ENCODE measurements around the gene CCDC89. TPM values are rescaled to one million over a fixed set of nuclear protein-coding genes. Genes with fewer than 3 reads are reported as not detected.

The CCDC89 gene
- total and polyA plus RNA-seq, 2 of the 13 experiments (the other 11 are each of a cell fraction or from before 2014, with no cell fraction given): 0.13 to 0.38 TPM

GRCh38 chr11:85664615-85665481 is 21.1 kb downstream of the CCDC89 start, which contains the start of gene CREBZF (continued):
- TF ChIP-seq RFX1 (IDR thresholded peaks at IDR 0.05) (no peak), NCOR1 (IDR thresholded peaks at IDR 0.05; ENCODE audit: borderline replicate concordance, low read length) (no peak; the same call in 1 of the 2 replicates), ATF5 (CRISPR knock-in tag; IDR thresholded peaks at IDR 0.05; ENCODE audit: low read depth) (0 out of 2 replicates have a peak, but pooled peaks have one; percentile 42), ZFP90 (CRISPR knock-in tag; IDR thresholded peaks at IDR 0.05; ENCODE audit: borderline replicate concordance) (peak; percentile 20; the same call in 1 of the 2 replicates), HMGXB4 (CRISPR knock-in tag; IDR thresholded peaks at IDR 0.05; ENCODE audit: borderline replicate concordance in 1 of 2, low read depth in 1 of 2) (peak; percentile 79 to 95; a peak in 3 of 4 replicates), ARNTL (CRISPR knock-in tag; IDR thresholded peaks at IDR 0.05) (no peak), FOXK2 (IDR thresholded peaks at IDR 0.05) (no peak), FOXA3 (CRISPR knock-in tag; IDR thresholded peaks at IDR 0.05) (no peak; the same call in 1 of the 2 replicates), XBP1 (CRISPR knock-in tag; IDR thresholded peaks at IDR 0.05) (no peak), ZNF460 (CRISPR knock-in tag; IDR thresholded peaks at IDR 0.05; ENCODE audit: borderline replicate concordance) (0 out of 2 replicates have a peak, but pooled peaks have one; percentile 38), HOXA5 (CRISPR knock-in tag; IDR thresholded peaks at IDR 0.05) (no peak), DNMT3B (CRISPR knock-in tag; conservative IDR thresholded peaks at IDR 0.05) (no peak), ZNF572 (CRISPR knock-in tag; IDR thresholded peaks at IDR 0.05) (no peak), SALL1 (CRISPR knock-in tag; IDR thresholded peaks at IDR 0.05) (no peak; the same call in none of the 2 replicates), MED8 (CRISPR knock-in tag; IDR thresholded peaks at IDR 0.05; ENCODE audit: insufficient replicate concordance) (peak; percentile 69), ZNF354B (CRISPR knock-in tag; IDR thresholded peaks at IDR 0.05) (no peak; the same call in 1 of the 2 replicates), THAP8 (CRISPR knock-in tag; IDR thresholded peaks at IDR 0.05; ENCODE audit: borderline replicate concordance) (peak; percentile 88), STAG1 (CRISPR knock-in tag; IDR thresholded peaks at IDR 0.05) (no peak), ASH2L (IDR thresholded peaks at IDR 0.05; ENCODE audit: insufficient read length, low read depth, low read length) (peak; percentile 93), ZNF432 (CRISPR knock-in tag; IDR thresholded peaks at IDR 0.05; ENCODE audit: borderline replicate concordance) (no peak), AGO2 (optimal IDR thresholded peaks at IDR 0.05; ENCODE audit: low read depth, low read length) (peak; percentile 96), THRA (CRISPR knock-in tag; IDR thresholded peaks at IDR 0.05; ENCODE audit: borderline replicate concordance) (no peak), ZSCAN5A (CRISPR knock-in tag; IDR thresholded peaks at IDR 0.05; ENCODE audit: borderline replicate concordance) (no peak)

Measured in HepG2 (cell line).